HG03460 (cell line): ENCODE results near the gene MYO6.

ENCODE experiments used
- ATAC-seq: cut with Tn5 transposase; IDR thresholded peaks from one replicate; pipeline ENCODE4 v1.9.1; 2021; ENCODE audit not compliant: unreplicated experiment

MYO6 gene

GRCh38 chr6:75762063-75762462, 13.0 kb downstream of the MYO6 start:
- no peak for ATAC-seq

GRCh38 chr6:75766387-75766786, 17.3 kb downstream of the MYO6 start:
- ATAC-seq: no peak

GRCh38 chr6:75770844-75771243, 21.8 kb downstream of the MYO6 start:
- ATAC-seq: no peak

- ATAC-seq: no peak
Observed at GRCh38 chr6:75775219-75775618, 26.2 kb downstream of the MYO6 start.

GRCh38 chr6:75776461-75776860, 27.4 kb downstream of the MYO6 start:
- ATAC-seq: no peak

- ATAC-seq: no peak
Observed at GRCh38 chr6:75778757-75779156, 29.7 kb downstream of the MYO6 start.

- ATAC-seq: no peak
Observed at GRCh38 chr6:75786152-75786551, 37.1 kb downstream of the MYO6 start.

GRCh38 chr6:75788894-75789293, 39.9 kb downstream of the MYO6 start:
- ATAC-seq: no peak

GRCh38 chr6:75791881-75792280, 42.8 kb downstream of the MYO6 start:
- ATAC-seq: no peak

- no peak for ATAC-seq
Observed at GRCh38 chr6:75794351-75794846, 45.4 kb downstream of the MYO6 start.

GRCh38 chr6:75794954-75795739, 46.1 kb downstream of the MYO6 start:
- ATAC-seq: no peak

- ATAC-seq: no peak
Observed at GRCh38 chr6:75796723-75797122, 47.7 kb downstream of the MYO6 start.

GRCh38 chr6:75800133-75800532, 51.1 kb downstream of the MYO6 start:
- no peak for ATAC-seq

GRCh38 chr6:75800708-75801505, 51.9 kb downstream of the MYO6 start:
- no peak for ATAC-seq

GRCh38 chr6:75802366-75802765, 53.3 kb downstream of the MYO6 start:
- ATAC-seq: no peak

- no peak for ATAC-seq
Observed at GRCh38 chr6:75808507-75808906, 59.5 kb downstream of the MYO6 start.

- no peak for ATAC-seq
Observed at GRCh38 chr6:75812560-75812959, 63.5 kb downstream of the MYO6 start.

- ATAC-seq: no peak
Observed at GRCh38 chr6:75813476-75814250, 64.6 kb downstream of the MYO6 start.

- no peak for ATAC-seq
Observed at GRCh38 chr6:75815756-75816155, 66.7 kb downstream of the MYO6 start.

- no peak for ATAC-seq
Observed at GRCh38 chr6:75818098-75818855, 69.2 kb downstream of the MYO6 start.
